ENCODE measurements around the gene BCKDHB.

BCKDHB gene

GRCh38 chr6:80338201-80338836 lies 231.8 kb downstream of the BCKDHB start:
- peak; percentile 58 to 70 for DNase-seq

DNA sequence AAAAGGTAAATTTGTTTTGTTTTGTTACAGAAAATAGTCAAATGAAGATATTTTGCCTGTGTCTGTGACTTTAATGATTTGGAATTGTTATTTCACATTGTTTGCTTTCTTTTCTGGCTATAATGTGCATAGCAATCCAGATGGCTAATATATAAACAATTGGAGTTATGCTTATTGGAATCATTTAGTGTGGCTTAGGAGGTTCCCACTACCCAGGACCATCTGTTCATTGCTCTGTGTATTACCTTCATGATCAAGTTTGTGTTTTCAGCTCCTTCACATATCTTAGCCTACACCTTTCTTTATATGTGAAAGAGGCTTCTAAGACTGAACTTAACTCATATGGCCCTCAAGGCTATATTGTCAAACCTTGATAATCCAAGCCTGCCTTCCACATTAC lies 232.9 kb downstream of the BCKDHB start:
- no peak for DNase-seq

- DNase-seq = no peak
These were observed 233.8 kb downstream of the BCKDHB start for GRCh38 chr6:80340280-80340679.

DNA sequence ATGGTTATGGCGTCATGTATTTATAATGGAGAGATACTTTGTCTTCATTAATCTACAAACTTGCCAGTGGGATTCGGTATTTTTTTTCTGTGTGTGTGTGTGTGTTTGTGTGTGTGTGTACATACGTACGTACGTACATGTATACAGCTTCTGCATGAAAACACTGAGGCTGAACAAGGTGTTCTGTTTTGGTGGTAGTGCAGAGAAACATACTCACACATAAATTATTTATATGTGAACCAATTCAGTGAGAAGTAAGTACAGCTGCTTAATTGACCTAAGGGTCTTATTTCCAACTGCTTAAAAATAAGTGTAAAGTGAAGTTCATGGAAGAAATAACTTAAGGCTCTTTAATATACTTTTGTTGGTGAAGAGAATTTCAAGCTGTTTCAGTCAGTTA lies 234.2 kb downstream of the BCKDHB start:
- DNase-seq = no peak

DNA sequence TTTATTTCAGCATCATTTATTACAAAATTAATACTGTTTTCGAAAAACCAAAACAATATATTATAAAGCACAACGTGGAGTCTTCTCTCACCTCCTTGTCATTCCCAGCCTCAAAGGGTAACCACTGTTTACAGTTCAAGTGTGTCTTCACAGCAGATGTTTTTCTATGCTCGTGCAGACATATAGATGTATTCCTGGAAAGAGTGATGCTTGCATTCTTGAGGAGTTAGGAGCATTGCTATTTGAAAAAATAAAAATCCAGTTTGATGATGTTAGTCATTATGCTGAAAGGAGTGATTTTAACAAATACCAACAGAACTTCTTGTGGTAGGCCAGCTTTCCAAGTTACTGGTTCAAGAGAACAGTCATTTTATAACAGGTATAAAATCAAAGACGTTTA lies 234.9 kb downstream of the BCKDHB start:
- DNase-seq = no peak

GRCh38 chr6:80343511-80343910 lies 237.0 kb downstream of the BCKDHB start:
- no peak for DNase-seq

GRCh38 chr6:80347101-80347500 lies 240.6 kb downstream of the BCKDHB start:
- DNase-seq = no peak

DNA sequence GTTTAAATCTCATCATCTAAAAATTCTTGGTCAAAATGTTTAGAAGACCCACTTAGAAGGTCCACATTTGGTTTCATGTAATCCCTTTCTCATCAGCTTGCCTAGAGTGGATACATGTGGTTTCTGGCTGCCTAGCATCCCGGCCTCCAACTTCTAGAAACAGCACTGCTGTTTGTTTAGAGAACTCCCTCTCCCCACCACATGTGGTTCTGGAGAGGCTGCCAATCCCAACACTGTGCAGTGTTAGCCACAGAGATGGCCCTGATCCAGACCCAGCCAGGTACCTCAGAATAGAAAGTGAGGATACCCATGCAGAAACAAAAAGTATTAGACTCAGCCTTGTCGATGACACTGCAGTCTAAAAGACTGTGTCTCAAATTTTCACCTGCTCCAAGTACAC lies 241.8 kb downstream of the BCKDHB start:
- DNase-seq = no peak

- DNase-seq = no peak
These were observed 249.5 kb downstream of the BCKDHB start for GRCh38 chr6:80356000-80356399.

DNA sequence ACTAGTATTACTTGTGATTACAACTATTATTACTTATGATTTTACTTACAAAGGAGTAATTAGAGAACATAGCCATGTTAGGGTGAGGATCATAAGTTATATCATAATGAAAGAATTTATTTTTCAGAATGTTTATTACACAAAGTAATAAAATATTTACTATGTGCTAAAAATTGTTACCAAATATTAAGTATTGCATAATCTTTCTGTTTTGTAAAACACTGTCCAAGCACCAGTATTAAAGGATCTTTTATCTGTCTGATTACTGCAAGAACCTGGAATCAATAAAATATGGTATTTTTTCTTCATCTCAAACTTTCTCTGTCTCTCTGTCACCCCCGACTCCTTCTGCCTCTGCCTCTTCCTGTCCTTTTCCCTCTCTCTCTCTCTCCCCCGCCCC lies 250.1 kb downstream of the BCKDHB start:
- no peak for DNase-seq

GRCh38 chr6:80357081-80357480 lies 250.6 kb downstream of the BCKDHB start:
- DNase-seq = no peak

DNA sequence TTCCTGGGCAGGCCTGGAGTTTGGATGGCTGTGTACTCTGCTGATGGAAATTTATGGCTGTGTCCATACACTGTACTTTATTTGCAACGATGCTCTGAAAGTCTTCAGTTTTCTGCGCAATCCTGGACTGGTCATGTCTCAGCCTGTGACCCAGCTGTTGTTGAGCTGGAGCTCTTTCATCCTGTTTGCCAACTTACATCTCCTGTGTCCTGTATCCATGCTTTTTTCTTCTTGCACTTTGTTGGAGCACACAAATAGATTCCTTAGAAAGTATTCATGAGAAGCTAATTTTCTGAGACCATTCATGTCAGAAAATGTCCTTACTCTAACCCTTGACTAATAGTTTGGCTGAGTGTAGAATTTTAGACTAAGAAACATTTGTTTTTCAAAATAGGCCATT lies 251.2 kb downstream of the BCKDHB start:
- no peak for DNase-seq

- DNase-seq = no peak
These were observed 257.1 kb downstream of the BCKDHB start for GRCh38 chr6:80363501-80364122.

DNA sequence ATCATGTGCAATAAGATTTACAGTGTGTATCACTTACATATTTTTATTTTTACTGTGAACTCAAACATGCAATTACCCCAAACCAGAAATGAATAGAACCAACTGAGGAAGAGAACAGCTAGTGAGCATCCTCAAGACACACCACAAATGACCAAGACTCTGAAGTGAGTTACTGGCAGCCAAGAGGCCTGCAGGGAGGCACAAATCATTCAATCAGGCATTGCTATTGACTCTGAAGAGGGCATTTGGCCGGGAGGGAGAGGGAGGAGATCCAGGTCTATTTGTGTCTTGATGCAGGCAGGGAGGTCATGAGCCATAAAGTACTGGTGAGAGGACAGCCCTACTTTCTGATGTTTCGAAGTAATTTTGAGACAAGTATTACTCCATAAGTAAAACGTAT lies 257.7 kb downstream of the BCKDHB start:
- DNase-seq = no peak

GRCh38 chr6:80366051-80366450 lies 259.6 kb downstream of the BCKDHB start:
- DNase-seq = no peak

DNA sequence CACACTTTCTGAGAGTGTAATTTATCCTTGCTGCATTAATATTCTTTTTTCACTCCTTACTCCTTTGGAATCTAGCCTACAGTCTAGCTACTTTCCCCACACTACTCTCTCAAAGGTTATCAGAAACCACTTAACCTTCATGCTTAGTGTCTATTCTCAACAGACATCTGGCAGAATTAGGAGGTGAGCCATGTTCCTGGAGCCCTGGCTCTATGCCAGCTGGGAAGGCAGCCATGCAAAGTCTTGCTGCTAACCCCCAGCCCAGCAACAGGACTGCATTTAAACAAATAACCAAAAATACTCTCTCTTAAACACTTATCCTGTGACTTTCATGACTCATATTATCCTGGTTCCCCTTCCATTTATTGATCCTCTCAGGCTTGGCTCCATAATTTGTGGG lies 260.2 kb downstream of the BCKDHB start:
- DNase-seq = no peak

DNA sequence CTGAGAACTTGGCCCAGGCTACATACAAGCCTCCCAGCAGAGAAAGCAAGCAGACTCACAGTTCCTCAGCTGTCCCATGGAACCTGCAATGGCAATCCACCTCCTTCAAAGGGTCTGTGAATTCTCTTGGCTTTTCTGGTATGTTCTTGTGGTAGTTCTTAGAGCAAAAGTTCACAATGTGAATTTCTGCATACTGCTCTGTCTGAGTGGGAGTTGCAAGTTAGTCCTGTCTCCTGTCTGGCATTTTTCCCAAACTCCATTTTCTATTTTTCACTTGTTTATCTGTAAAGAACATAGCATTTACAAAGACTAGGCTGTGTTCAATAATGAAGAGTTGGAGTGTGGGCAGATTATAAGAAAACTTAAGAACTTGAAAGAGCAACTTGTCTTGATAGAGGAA lies 269.9 kb downstream of the BCKDHB start:
- DNase-seq = no peak

DNA sequence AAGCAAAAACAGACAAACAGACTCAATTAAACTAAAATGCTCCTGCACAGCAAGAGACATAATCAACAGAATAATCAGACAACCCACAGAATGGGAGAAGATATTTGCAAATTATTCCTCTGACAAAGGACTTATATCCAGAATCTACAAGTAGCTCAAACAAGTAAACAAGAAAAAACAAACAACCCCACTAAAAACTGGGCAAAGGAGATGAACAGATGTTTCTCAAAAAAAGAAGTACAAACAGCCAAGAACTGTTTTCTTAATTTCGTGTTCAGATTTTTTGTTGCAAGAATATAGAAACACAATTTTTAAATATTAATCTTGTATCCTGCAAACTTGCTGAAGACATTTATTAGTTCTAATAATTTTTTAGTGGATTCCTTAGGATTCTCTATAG lies 274.1 kb downstream of the BCKDHB start:
- DNase-seq = no peak

DNA sequence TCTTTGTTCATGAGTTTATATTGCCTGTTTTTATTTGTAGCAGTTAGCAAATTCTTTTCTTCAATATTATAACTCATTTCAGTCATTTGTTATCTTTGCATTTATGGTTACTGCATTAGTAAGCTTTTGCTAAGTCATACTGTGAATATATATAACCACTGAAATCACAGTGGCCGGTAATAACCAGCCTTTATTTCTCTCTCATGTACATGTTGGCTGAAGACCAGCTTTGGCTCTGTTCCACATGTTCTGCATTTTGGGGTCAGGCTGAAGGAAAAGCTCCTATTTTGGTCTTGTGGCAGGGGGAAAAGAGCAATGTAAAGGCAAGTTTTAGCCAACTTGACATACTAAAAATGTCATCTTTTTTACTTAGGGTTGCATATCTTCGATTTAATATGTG lies 276.3 kb downstream of the BCKDHB start:
- DNase-seq = no peak

DNA sequence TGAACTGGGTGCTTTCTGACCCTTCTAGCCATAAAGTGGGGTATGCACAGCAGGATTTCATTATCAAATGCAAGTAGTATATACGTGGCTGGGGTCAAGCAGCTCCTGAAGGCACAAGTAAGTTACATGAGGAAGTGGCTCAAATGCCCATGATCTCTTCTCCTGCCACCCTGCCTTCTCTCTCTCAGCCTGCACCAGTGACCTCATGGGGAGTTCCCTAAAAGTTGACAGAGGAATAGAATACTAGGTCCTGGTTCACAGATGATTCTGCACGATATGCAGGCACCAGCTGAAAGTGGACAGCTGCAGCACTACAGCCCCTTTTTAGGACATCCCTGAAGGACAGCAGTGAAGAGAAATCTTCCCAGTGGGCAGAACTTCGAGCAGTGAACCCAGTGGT lies 282.0 kb downstream of the BCKDHB start:
- no peak for DNase-seq

All from activated CD4-positive, alpha-beta T cell treated with anti-CD3 and anti-CD28 coated beads for 4 hours (primary cell).